Gastroesophageal sphincter (tissue), 3 donors: ENCODE measurements around the gene GCNT4.
A peak's percentile ranks its signal among the peaks of the same experiment; 100 is the strongest.

ENCODE experiments used
- CTCF ChIP-seq, 4 experiments: fragments of 200-600 bp in 2 of 4; fragments of 450-650 bp in 2 of 4; sonication (generic) in 1 of 4; IDR thresholded peaks; one replicate each; pipeline ENCODE4 v1.5.1; 2017 to 2019; ENCODE audit warnings: antibody characterized with exemption in 4 of 4, mild to moderate bottlenecking in 2 of 4, moderate library complexity in 2 of 4
- POLR2A ChIP-seq, 2 donors: fragments of 450-650 bp; IDR thresholded peaks; one replicate each; pipeline ENCODE4 v1.6.1; 2017; ENCODE audit warnings: antibody characterized with exemption in 2 of 2, mild to moderate bottlenecking in 2 of 2, moderate library complexity in 1 of 2

DNA sequence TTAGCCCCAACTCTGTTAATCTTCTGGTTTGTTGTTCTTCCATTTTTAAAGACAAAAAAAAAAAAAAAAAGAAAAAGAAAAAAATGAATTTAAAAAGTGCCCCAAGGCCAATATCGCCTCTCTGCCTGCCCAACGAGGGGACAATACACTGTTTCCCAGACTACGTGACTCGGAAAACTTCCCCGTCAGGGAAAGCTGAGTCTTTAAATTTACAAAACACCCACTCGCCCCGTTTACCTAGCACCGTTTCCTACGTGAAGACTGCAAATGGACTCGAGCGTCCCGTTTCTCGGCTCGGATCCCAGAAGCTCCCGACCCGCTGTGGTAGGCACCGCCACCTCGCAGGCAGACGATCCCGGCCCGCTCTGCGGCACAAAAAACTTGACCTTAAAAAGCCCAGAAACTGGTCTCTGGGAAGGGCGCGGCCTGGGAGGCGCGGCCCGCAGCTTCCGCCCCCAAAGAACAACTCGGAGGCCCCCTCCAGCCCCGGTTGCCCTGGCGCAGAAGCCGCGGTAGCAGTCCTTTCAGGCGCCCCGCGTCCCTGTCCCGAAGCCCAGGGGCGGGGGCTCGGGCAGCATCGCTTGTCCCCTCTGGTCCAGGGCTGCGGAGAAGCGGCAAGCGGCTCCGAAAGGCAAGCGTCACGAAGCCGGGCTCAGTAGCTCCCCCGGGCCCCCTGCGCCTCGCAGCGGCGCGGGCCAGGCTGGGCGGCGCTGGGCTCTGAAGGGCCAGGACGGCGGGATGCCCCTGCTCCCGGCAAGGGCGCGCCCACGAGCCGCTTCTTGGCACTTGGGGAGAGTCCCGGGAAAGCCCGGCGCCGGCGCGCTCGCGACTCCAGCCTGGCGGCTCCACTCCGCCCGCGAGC lies at the start of gene GCNT4:
- peak; percentile 21 to 28 for TF ChIP-seq POLR2A (IDR thresholded peaks at IDR 0.05)
- TF ChIP-seq CTCF (IDR thresholded peaks at IDR 0.05): no peak
